Kidney (tissue), 22 donors: ENCODE measurements around the gene FLT4. TPM values are rescaled to one million over a fixed set of nuclear protein-coding genes. Genes with fewer than 3 reads are reported as not detected.

Source experiments
- DNase-seq, 5 donors: peaks; one replicate each; pipeline ENCODE4 v3.0.0-alpha.2; 2013 to 2020
- FAIRE-seq: peaks from 2 replicates; lab custom pipeline; 2012; peaks lifted over from hg19 to GRCh38; lab: Jason Lieb, UNC
- H3K27ac ChIP-seq, 2 donors: one replicate each; pipeline ENCODE4 v1.7.0; 2013; ENCODE audit warnings: low read depth in 2 of 2, low read length in 2 of 2, inconsistent platforms in 1 of 2
- H3K27me3 ChIP-seq: one replicate; pipeline ENCODE4 v1.7.1; 2013; ENCODE audit warnings: low read length, inconsistent platforms; ENCODE audit not compliant: control insufficient read depth, insufficient read depth
- H3K36me3 ChIP-seq, 3 donors: one replicate each; pipeline versions ENCODE4 v1.7.0 to v1.7.1; 2013; ENCODE audit warnings: low read length in 3 of 3, control low read depth in 1 of 3, inconsistent platforms in 1 of 3; ENCODE audit not compliant: insufficient read depth in 3 of 3, control insufficient read depth in 2 of 3
- H3K4me1 ChIP-seq, 3 donors: one replicate each; pipeline versions ENCODE4 v1.7.0 to v1.7.1; 2013; ENCODE audit warnings: low read length in 3 of 3, inconsistent platforms in 1 of 3, low read depth in 1 of 3; ENCODE audit not compliant: control insufficient read depth in 2 of 3, insufficient read depth in 2 of 3
- H3K4me3 ChIP-seq, 3 donors: one replicate each; pipeline versions ENCODE4 v1.7.0 to v1.8.1; 2013; ENCODE audit warnings: low read length in 3 of 3, control low read depth in 1 of 3, inconsistent platforms in 1 of 3
- H3K9ac ChIP-seq, 3 donors: one replicate each; pipeline versions ENCODE4 v1.7.0 to v1.7.1; 2013; ENCODE audit warnings: low read length in 3 of 3, control low read depth in 1 of 3, inconsistent platforms in 1 of 3
- H3K9me3 ChIP-seq, 3 donors: one replicate each; pipeline versions ENCODE4 v1.7.0 to v1.7.1; 2013; ENCODE audit warnings: low read length in 3 of 3, control low read depth in 1 of 3, inconsistent platforms in 1 of 3; ENCODE audit not compliant: control insufficient read depth in 2 of 3, insufficient read depth in 1 of 3
- CTCF ChIP-seq: IDR thresholded peaks from 3 replicates; pipeline ENCODE4 v1.5.1; 2012; ENCODE audit warnings: mild to moderate bottlenecking, moderate library complexity, borderline replicate concordance; ENCODE audit not compliant: insufficient read depth; ENCODE audit errors: extremely low read depth
- intact Hi-C: fragments of 100-400 bp; cut with DNase I; formaldehyde crosslinking; loops from one replicate; pipeline ENCODE4 v1.11.1; 2022
- long read RNA-seq, 10 donors: library from polyadenylated mRNA in 1 of 10; unstranded in 1 of 10; transcript quantifications; one replicate each; pipeline ENCODE4 v2.0.0 and lab custom pipeline, GENCODE V29; 2021 to 2026
- polyA plus RNA-seq: library from polyadenylated mRNA; stranded (reverse); fragments of 350-450 nt; fragmentation: Illumina TruSeq; extraction: RNeasy Lipid Tissue Mini Kit (QIAGEN cat#74804); gene quantifications from one replicate; pipeline ENCODE4 v1.2.3, GENCODE V29; 2014; ENCODE audit warnings: low read depth, low replicate concordance; ENCODE audit not compliant: insufficient read depth
- total RNA-seq: library from RNA; stranded (reverse); fragmentation: NEBNext Ultra II Directional; extraction: Animal tissue kit (Norgen Biotek cat#: 25700); gene quantifications from one replicate; pipeline ENCODE4 v1.2.1, GENCODE V29; 2021
- donor health status: control.
- donor health status: control.
- donor health status: control.
- donor health status: control.
- donor health status: control.
- donor health status: DM: yes; HTN: yes; CAD: no.
- donor health status: Normal renal cell carcinoma (clear cell type).

FLT4 gene
- total RNA-seq (29.4 TPM), polyA plus RNA-seq (6.9 TPM)
- long read RNA-seq, donor 1, partial matches to known transcripts = 0 of 2 reads
- long read RNA-seq, donor 1, other reads (novel, unspliced or antisense) = 0 of 2 reads
- long read RNA-seq, donor 2 = 0 reads
- long read RNA-seq, donor 3, partial matches to known transcripts = 0 of 1 reads
- long read RNA-seq, donor 3, other reads (novel, unspliced or antisense) = 0 of 1 reads
- long read RNA-seq, donor 4 = 0 reads
- long read RNA-seq, donor 5 = 0 reads
- long read RNA-seq, donor 6 = 0 reads
- long read RNA-seq, donor 7, partial matches to known transcripts = 14 of 17 reads
- long read RNA-seq, donor 7, other reads (novel, unspliced or antisense) = 3 of 17 reads
- long read RNA-seq, donor 8 = 0 reads
- long read RNA-seq, donor 9 = 0 reads
- long read RNA-seq, donor 10, partial matches to known transcripts = 0 of 2 reads
- long read RNA-seq, donor 10, other reads (novel, unspliced or antisense) = 0 of 2 reads

GRCh38 chr5:180649297-180650039, at the start of gene FLT4:
Gene FLT4 (minus strand): TSS chr5:180649600. CDS start chr5:180649545, 55 bp downstream.
- H3K9ac ChIP-seq = peak within 1 kb of the TSS in 1 of 3 donors; percentile 19
- no peak for TF ChIP-seq CTCF
- FAIRE-seq (no peak), DNase-seq (peak in 3 of 5 donors; percentile 23 to 53 (median 25))
- intact Hi-C loops = no loop called here
- peak within 1 kb of the TSS in 1 of 2 donors; percentile 47 for H3K27ac ChIP-seq
- H3K9me3 ChIP-seq = no peaks in the 10 kb centered on the region
- H3K27me3 ChIP-seq = peaks cover 10% of the 10 kb centered on the region
- H3K4me1 ChIP-seq = peaks cover 0 to 3% (median 0%) of the 10 kb centered on the region in 3 donors
- no peaks in the 10 kb centered on the region for H3K36me3 ChIP-seq
- H3K4me3 ChIP-seq = peak within 1 kb of the TSS in 2 of 3 donors; percentile 26 to 46

GRCh38 chr5:180699042-180699441, 49.6 kb upstream of the FLT4 start:
- TF ChIP-seq CTCF = no peak
- H3K36me3 ChIP-seq = no peaks in the 10 kb centered on the region
- FAIRE-seq = no peak
- intact Hi-C loops = no loop called here
- no peak overlapping the region for H3K9ac ChIP-seq
- no peak for DNase-seq
- no peaks in the 10 kb centered on the region for H3K4me1 ChIP-seq
- peaks cover 0 to 13% (median 2%) of the 10 kb centered on the region in 3 donors for H3K9me3 ChIP-seq
- H3K4me3 ChIP-seq = no peak overlapping the region
- no peaks in the 10 kb centered on the region for H3K27me3 ChIP-seq
- no peak overlapping the region for H3K27ac ChIP-seq

GRCh38 chr5:180696116-180696515, 46.7 kb upstream of the FLT4 start:
- intact Hi-C loops = no loop called here
- Histone ChIP-seq H3K36me3 (no peaks in the 10 kb centered on the region), H3K27me3 (no peaks in the 10 kb centered on the region), H3K27ac (no peak overlapping the region), H3K9ac (no peak overlapping the region), H3K4me1 (no peaks in the 10 kb centered on the region), H3K4me3 (no peak overlapping the region), H3K9me3 (peaks cover 0 to 13% (median 2%) of the 10 kb centered on the region in 3 donors)
- no peak for DNase-seq
- no peak for FAIRE-seq
- no peak for TF ChIP-seq CTCF
